BLaER1 treated with 17β-estradiol and CSF1 and Interleukin-3, amounts not matched to agents 10 nM and 100 nM (cell line): ENCODE measurements around the gene DAB1.
A peak's percentile ranks its signal among the peaks of the same experiment; 100 is the strongest.
"Not testable (repeated sequence)": the region's sequence is repeated elsewhere in the genome, so short reads cannot be mapped to it uniquely, and the experiment has no call there.

Source experiments
- H3K27ac ChIP-seq, 11 experiments: shearing (Covaris generic); formaldehyde crosslinking; 2 replicates each; pipeline ENCODE4 v1.8.1; 2022
- H3K27me3 ChIP-seq, 11 experiments: shearing (Covaris generic); formaldehyde crosslinking; 2 replicates each; pipeline ENCODE4 v1.8.1; 2022
- H3K36me3 ChIP-seq, 11 experiments: shearing (Covaris generic); formaldehyde crosslinking; 2 replicates each; pipeline ENCODE4 v1.8.1; 2022
- H3K4me1 ChIP-seq, 10 experiments: shearing (Covaris generic); formaldehyde crosslinking; 2 replicates each; pipeline ENCODE4 v1.8.1; 2022
- H3K4me2 ChIP-seq, 11 experiments: shearing (Covaris generic); formaldehyde crosslinking; 2 replicates each; pipeline ENCODE4 v1.8.1; 2022
- H3K4me3 ChIP-seq, 10 experiments: shearing (Covaris generic); formaldehyde crosslinking; 2 replicates each; pipeline ENCODE4 v1.8.1; 2022
- H3K9ac ChIP-seq, 11 experiments: shearing (Covaris generic); formaldehyde crosslinking; 2 replicates each; pipeline ENCODE4 v1.8.1; 2022
- H3K9me3 ChIP-seq, 11 experiments: shearing (Covaris generic); formaldehyde crosslinking; replicated peaks in 1 of 11; 2 replicates each; pipeline ENCODE4 v1.8.1; 2022
- H4K20me1 ChIP-seq, 11 experiments: shearing (Covaris generic); formaldehyde crosslinking; 2 replicates each; pipeline ENCODE4 v1.8.1; 2022
- Cebpa-rat ChIP-seq, 11 experiments: shearing (Covaris generic); IDR thresholded peaks; 2 replicates each; pipeline ENCODE4 v1.8.1; 2022

Gene DAB1

GRCh38 chr1:57109247-57109646 is 314.6 kb downstream of the DAB1 start:
- no peak overlapping the region for H3K9ac ChIP-seq
- H4K20me1 ChIP-seq = no peaks in the 10 kb centered on the region
- no peak overlapping the region for H3K27ac ChIP-seq
- H3K36me3 ChIP-seq = no peaks in the 10 kb centered on the region
- no peak overlapping the region for H3K4me3 ChIP-seq
- peaks cover 0 to 15% (median 0%) of the 10 kb centered on the region in 10 experiments; a peak in 6 of 20 replicates for H3K4me1 ChIP-seq
- H3K9me3 ChIP-seq = no peaks in the 10 kb centered on the region
- H3K4me2 ChIP-seq = no peak overlapping the region
- no peaks in the 10 kb centered on the region for H3K27me3 ChIP-seq
- no peak for TF ChIP-seq Cebpa-rat (IDR thresholded peaks at IDR 0.05)

GRCh38 chr1:57106296-57106695 is 317.6 kb downstream of the DAB1 start:
- Histone ChIP-seq H3K4me2 (peak overlapping the region in 2 of 11 experiments; percentile 32 to 42; a peak in 4 of 22 replicates), H3K4me3 (no peak overlapping the region), H3K9me3 (no peaks in the 10 kb centered on the region), H3K36me3 (no peaks in the 10 kb centered on the region), H3K27me3 (no peaks in the 10 kb centered on the region), H4K20me1 (no peaks in the 10 kb centered on the region), H3K9ac (no peak overlapping the region), H3K27ac (no peak overlapping the region), H3K4me1 (peaks cover 0 to 15% (median 0%) of the 10 kb centered on the region in 10 experiments; a peak in 6 of 20 replicates)
- TF ChIP-seq Cebpa-rat (IDR thresholded peaks at IDR 0.05) = no peak

DNA sequence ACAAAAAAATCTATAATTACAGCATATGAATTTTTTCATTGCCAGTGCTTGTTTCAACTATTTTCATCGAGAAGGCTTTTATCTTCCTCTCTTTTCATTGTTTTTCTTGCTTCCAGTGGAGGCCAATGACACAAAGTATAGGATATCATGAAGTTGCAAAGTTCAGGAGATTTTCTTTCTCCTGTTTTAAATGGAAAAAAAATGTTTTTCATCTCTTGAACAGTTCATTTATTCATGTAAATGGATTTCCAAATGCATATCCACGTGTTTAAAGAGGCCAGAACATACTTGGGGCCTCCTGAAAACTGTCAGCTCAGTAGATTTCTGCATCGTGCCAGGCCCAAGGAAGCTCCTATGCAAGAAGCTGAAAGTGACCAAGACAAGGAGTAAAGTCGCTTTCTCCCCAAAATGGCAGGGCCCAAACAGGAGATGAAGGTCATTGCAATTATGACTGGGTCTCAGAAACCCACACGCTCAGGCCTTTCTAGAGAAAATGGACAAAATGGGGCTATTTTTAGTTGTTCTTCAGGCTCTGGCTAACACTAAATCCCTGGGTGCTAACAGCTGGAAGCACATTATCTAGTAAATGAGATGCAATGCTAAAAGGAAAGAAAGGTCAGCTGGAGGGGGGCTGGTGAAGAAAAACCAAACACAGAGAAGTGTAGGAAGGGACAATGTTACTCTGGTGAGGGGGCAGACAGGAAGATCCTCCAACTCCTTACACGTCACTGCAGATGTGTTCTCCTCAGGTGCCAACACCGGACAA is 321.1 kb downstream of the DAB1 start:
- Histone ChIP-seq H3K9ac (no peak overlapping the region), H3K4me2 (no peak overlapping the region)

GRCh38 chr1:57101209-57101608 is 322.7 kb downstream of the DAB1 start:
- Histone ChIP-seq H3K4me1 (peaks cover 0 to 11% (median 0%) of the 10 kb centered on the region in 10 experiments; a peak in 6 of 20 replicates), H3K27me3 (no peaks in the 10 kb centered on the region), H3K36me3 (0 out of 22 replicates have a peak, but pooled peaks cover 0 to 5% (median 0%) of the 10 kb centered on the region in 11 experiments), H3K4me2 (no peak overlapping the region), H3K27ac (no peak overlapping the region), H3K9ac (no peak overlapping the region), H3K4me3 (no peak overlapping the region), H4K20me1 (no peaks in the 10 kb centered on the region), H3K9me3 (no peaks in the 10 kb centered on the region)
- no peak for TF ChIP-seq Cebpa-rat (IDR thresholded peaks at IDR 0.05)

More for the DNA sequence above, 321.1 kb downstream of the DAB1 start:
- Histone ChIP-seq H3K36me3 (0 out of 22 replicates have a peak, but pooled peaks cover 0 to 5% (median 0%) of the 10 kb centered on the region in 11 experiments), H4K20me1 (no peaks in the 10 kb centered on the region), H3K27ac (no peak overlapping the region), H3K27me3 (no peaks in the 10 kb centered on the region), H3K9me3 (no peaks in the 10 kb centered on the region), H3K4me1 (peaks cover 0 to 15% (median 0%) of the 10 kb centered on the region in 10 experiments; a peak in 6 of 20 replicates), H3K4me3 (no peak overlapping the region)
- TF ChIP-seq Cebpa-rat (IDR thresholded peaks at IDR 0.05) = no peak

DNA sequence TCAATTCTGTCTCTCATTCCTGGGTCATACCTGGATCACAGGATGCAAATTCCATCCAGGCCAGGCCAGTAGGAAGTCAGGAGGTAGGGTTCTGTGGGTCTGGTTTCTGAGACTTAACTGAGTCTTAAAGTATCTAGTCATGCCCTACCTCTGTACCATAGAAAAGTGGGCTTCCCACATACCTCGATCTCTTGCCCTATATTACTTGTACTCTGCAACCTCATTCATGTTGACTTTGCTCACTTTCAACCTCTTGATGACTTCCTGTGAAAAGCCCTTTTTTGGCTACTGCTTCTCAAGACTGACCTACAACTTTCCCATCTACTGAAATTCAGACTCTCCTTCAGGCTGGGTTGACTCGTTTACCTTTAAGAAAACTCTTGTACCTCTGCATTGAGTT is 329.1 kb downstream of the DAB1 start:
- no peaks in the 10 kb centered on the region for H4K20me1 ChIP-seq
- no peaks in the 10 kb centered on the region for H3K4me1 ChIP-seq
- H3K36me3 ChIP-seq = 0 out of 22 replicates have a peak, but pooled peaks cover 0 to 3% (median 0%) of the 10 kb centered on the region in 11 experiments
- H3K4me2 ChIP-seq = no peak overlapping the region
- H3K4me3 ChIP-seq = no peak overlapping the region
- no peaks in the 10 kb centered on the region for H3K27me3 ChIP-seq
- H3K27ac ChIP-seq = no peak overlapping the region
- TF ChIP-seq Cebpa-rat (IDR thresholded peaks at IDR 0.05) = no peak
- no peaks in the 10 kb centered on the region; a peak in 1 of 22 replicates for H3K9me3 ChIP-seq
- H3K9ac ChIP-seq = no peak overlapping the region

GRCh38 chr1:57093122-57093521 is 330.7 kb downstream of the DAB1 start:
- H3K27me3 ChIP-seq = no peaks in the 10 kb centered on the region
- no peak overlapping the region for H3K9ac ChIP-seq
- H3K27ac ChIP-seq = no peak overlapping the region
- no peaks in the 10 kb centered on the region for H3K4me1 ChIP-seq
- H4K20me1 ChIP-seq = no peaks in the 10 kb centered on the region
- H3K9me3 ChIP-seq = no peaks in the 10 kb centered on the region; a peak in 1 of 22 replicates
- no peak overlapping the region for H3K4me3 ChIP-seq
- no peak overlapping the region for H3K4me2 ChIP-seq
- H3K36me3 ChIP-seq = no peaks in the 10 kb centered on the region
- TF ChIP-seq Cebpa-rat (IDR thresholded peaks at IDR 0.05) = no peak

DNA sequence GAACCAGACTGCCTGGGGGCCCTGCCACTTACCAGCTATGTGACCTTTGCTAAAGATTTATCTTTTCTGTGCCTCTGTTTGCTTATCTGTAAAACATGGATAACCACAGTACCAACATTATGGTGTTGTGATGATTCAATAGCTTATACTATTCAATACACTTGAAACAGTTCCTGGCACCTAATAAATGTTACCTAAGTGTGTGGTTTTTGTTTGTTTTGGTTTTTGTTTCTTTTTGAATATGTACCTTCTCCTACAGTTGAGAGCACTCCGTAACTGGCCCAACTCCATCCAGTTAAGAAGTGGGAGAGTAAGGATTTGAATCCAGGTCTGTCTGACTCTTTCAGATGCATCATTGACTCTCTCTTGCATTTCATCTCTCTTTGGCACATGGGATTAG is 332.2 kb downstream of the DAB1 start:
- Histone ChIP-seq H3K36me3 (no peaks in the 10 kb centered on the region), H3K9ac (no peak overlapping the region), H3K4me1 (no peaks in the 10 kb centered on the region), H4K20me1 (no peaks in the 10 kb centered on the region), H3K27me3 (no peaks in the 10 kb centered on the region), H3K4me2 (no peak overlapping the region), H3K27ac (no peak overlapping the region), H3K9me3 (no peaks in the 10 kb centered on the region; a peak in 1 of 22 replicates), H3K4me3 (no peak overlapping the region)
- no peak for TF ChIP-seq Cebpa-rat (IDR thresholded peaks at IDR 0.05)

DNA sequence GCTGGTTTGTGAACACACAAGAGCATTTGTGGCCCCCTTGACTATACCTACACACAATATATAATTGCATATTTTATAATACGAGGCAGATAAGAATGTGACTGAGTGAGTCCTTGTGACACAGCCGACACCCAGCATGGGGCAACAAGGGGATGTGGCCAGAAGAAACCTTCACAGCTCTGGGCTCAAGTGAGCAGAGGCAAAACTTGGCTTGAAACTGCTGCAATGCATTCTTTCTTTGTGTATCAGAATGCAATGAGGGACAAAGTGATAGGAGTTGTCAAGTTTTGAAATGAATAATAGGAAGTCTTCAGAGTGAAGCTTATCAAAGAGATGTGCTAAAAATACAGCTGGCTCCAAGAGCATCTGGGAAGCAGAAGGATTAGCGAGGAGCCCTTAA is 334.0 kb downstream of the DAB1 start:
- no peaks in the 10 kb centered on the region for H3K27me3 ChIP-seq
- H3K4me1 ChIP-seq = no peaks in the 10 kb centered on the region
- no peaks in the 10 kb centered on the region for H3K36me3 ChIP-seq
- H3K27ac ChIP-seq = no peak overlapping the region
- H4K20me1 ChIP-seq = no peaks in the 10 kb centered on the region
- H3K4me2 ChIP-seq = no peak overlapping the region
- TF ChIP-seq Cebpa-rat (IDR thresholded peaks at IDR 0.05) = no peak
- no peaks in the 10 kb centered on the region for H3K9me3 ChIP-seq
- no peak overlapping the region for H3K4me3 ChIP-seq
- H3K9ac ChIP-seq = no peak overlapping the region

- no peaks in the 10 kb centered on the region for H3K27me3 ChIP-seq
- H3K36me3 ChIP-seq = no peaks in the 10 kb centered on the region
- no peak overlapping the region for H3K9ac ChIP-seq
- H3K4me3 ChIP-seq = no peak overlapping the region
- no peak overlapping the region for H3K27ac ChIP-seq
- no peaks in the 10 kb centered on the region for H3K9me3 ChIP-seq
- no peak for TF ChIP-seq Cebpa-rat (IDR thresholded peaks at IDR 0.05)
- H4K20me1 ChIP-seq = no peaks in the 10 kb centered on the region
- H3K4me1 ChIP-seq = no peaks in the 10 kb centered on the region
- H3K4me2 ChIP-seq = no peak overlapping the region
Measured at GRCh38 chr1:57089221-57089620, 334.6 kb downstream of the DAB1 start.

DNA sequence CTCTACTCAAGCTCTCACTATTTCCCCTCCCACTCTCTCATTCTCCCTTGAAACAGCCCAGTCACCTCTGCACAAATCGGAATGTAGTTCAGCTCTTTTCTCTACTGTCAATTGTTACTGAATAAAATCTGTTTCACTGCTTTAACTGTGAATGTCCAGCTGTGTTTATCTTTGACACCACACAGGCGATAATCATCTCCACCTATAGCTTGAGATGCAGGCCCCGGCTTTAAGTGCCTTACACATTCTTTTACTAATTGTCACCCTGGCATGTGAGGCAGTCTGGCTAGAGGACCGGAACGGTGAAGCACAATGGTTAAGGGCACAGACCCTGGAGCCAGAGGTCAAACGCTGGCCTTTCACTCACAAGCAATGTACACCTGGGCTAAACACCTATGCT is 335.2 kb downstream of the DAB1 start:
- no peak for TF ChIP-seq Cebpa-rat (IDR thresholded peaks at IDR 0.05)
- no peaks in the 10 kb centered on the region for H4K20me1 ChIP-seq
- no peaks in the 10 kb centered on the region for H3K9me3 ChIP-seq
- H3K4me2 ChIP-seq = no peak overlapping the region
- H3K4me3 ChIP-seq = no peak overlapping the region
- no peak overlapping the region for H3K9ac ChIP-seq
- H3K36me3 ChIP-seq = no peaks in the 10 kb centered on the region
- H3K27me3 ChIP-seq = no peaks in the 10 kb centered on the region
- H3K27ac ChIP-seq = no peak overlapping the region
- no peaks in the 10 kb centered on the region for H3K4me1 ChIP-seq

DNA sequence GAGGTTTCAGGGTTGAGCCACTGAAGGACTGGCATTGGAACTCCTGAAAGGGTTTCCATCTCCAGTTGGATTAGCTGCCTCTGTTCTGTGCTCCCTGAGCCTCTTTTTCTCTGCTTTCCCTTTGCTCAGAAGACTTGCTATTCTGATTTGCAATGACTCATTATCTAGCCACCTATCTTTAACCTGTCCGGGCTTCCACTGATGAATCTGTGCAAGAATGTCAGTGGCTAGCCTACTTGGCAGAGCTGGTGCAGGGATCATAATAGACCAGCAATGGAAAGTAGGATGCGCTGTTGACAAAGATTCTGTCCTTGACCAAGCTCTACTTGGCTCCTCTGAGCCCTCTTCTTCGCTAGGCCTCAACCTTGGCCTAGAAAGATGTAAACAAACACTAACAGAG is 336.2 kb downstream of the DAB1 start:
- H3K4me2 ChIP-seq, H3K27ac ChIP-seq, H3K4me3 ChIP-seq, H3K9ac ChIP-seq, H3K27me3 ChIP-seq, H3K4me1 ChIP-seq, H3K36me3 ChIP-seq, H3K9me3 ChIP-seq, H4K20me1 ChIP-seq: not testable (repeated sequence)
